ENCODE results near the gene ADAMTS17. TPM values are rescaled to one million over a fixed set of nuclear protein-coding genes. Genes with fewer than 3 reads are reported as not detected.

The ADAMTS17 gene
- polyA plus RNA-seq, 2 of the 4 experiments (the other 2 are of a cell fraction) = 0.05 TPM; not detected in 1

- DNase-seq (ENCODE audit: low read depth in 1 of 2, low spot score in 1 of 2) (no peak), ATAC-seq (no peak), FAIRE-seq (no peak)
- TF ChIP-seq FOXS1 (CRISPR knock-in tag; IDR thresholded peaks at IDR 0.05) = no peak
- TF ChIP-seq EP300 (IDR thresholded peaks at IDR 0.05) = no peak
- TF ChIP-seq HOXA7 (CRISPR knock-in tag; IDR thresholded peaks at IDR 0.05) = no peak
- no peak for TF ChIP-seq POLR2AphosphoS2 (conservative IDR thresholded peaks at IDR 0.05; ENCODE audit: low read length)
- no peak for TF ChIP-seq BCL3 (IDR thresholded peaks at IDR 0.05)
- TF ChIP-seq POLR2A (IDR thresholded peaks at IDR 0.05; ENCODE audit: low read length) = no peak
- TF ChIP-seq ZC3H11A (IDR thresholded peaks at IDR 0.05) = no peak
- TF ChIP-seq GATA3 (IDR thresholded peaks at IDR 0.05; ENCODE audit: borderline replicate concordance) = no peak
- TF ChIP-seq EHMT2 (IDR thresholded peaks at IDR 0.05; ENCODE audit: low read depth) = no peak
- TF ChIP-seq KDM5A (IDR thresholded peaks at IDR 0.05) = no peak
- no peak for TF ChIP-seq ATOH8 (CRISPR knock-in tag; IDR thresholded peaks at IDR 0.05; ENCODE audit: low read depth)
- no peak for TF ChIP-seq REST (IDR thresholded peaks at IDR 0.05)
- no peak for TF ChIP-seq TFCP2L1 (CRISPR knock-in tag; IDR thresholded peaks at IDR 0.05)
- WGBS (ENCODE audit: missing lambda C conversion rate) = 45% methylated on average over 7 of the region's 7 CpGs
- no peaks in the 10 kb centered on the region for H3K9me3 ChIP-seq
- ChIA-PET CTCF (no interaction called here), POLR2A (no interaction called here)
- H3K27ac ChIP-seq = no peak overlapping the region
- H3K4me3 ChIP-seq = no peak overlapping the region
- H3K4me2 ChIP-seq = no peak overlapping the region
- no peaks in the 10 kb centered on the region for H3K4me1 ChIP-seq
Observed at GRCh38 chr15:99963976-99964375, 377.8 kb downstream of the ADAMTS17 start.

- TF ChIP-seq HOXA7 (CRISPR knock-in tag; IDR thresholded peaks at IDR 0.05) (no peak), RFX5 (IDR thresholded peaks at IDR 0.05) (no peak), CEBPB (IDR thresholded peaks at IDR 0.05) (peak; percentile 52 to 56; a peak in 3 of 4 replicates), TP53 (CRISPR knock-in tag; IDR thresholded peaks at IDR 0.05) (no peak)
- ChIA-PET POLR2A (no interaction called here), CTCF (interaction anchor here (0.6 to 1.7 kb wide), 2 partner anchors 33 to 35 kb away, joined by 3 to 5 read pairs; no protein-coding TSS in a partner anchor)
- Histone ChIP-seq H3K4me2 (no peak overlapping the region), H3K27ac (no peak overlapping the region), H3K9me3 (0 out of 3 replicates have a peak, but pooled peaks cover 2% of the 10 kb centered on the region), H3K4me1 (no peaks in the 10 kb centered on the region), H3K4me3 (no peak overlapping the region)
- DNase-seq (ENCODE audit: low read depth in 1 of 2, low spot score in 1 of 2) = no peak
- 20% methylated on average over 8 of the region's 8 CpGs for WGBS (ENCODE audit: missing lambda C conversion rate)
- no peak for FAIRE-seq
- no peak for ATAC-seq
Observed at GRCh38 chr15:99963096-99963825, 378.5 kb downstream of the ADAMTS17 start.

GRCh38 chr15:99962006-99962561 is 379.7 kb downstream of the ADAMTS17 start:
- ATAC-seq (no peak), DNase-seq (ENCODE audit: low read depth in 1 of 2, low spot score in 1 of 2) (no peak), FAIRE-seq (no peak)
- no peak overlapping the region for H3K27ac ChIP-seq
- no peak overlapping the region for H3K4me3 ChIP-seq
- H3K4me2 ChIP-seq = no peak overlapping the region
- H3K4me1 ChIP-seq = no peaks in the 10 kb centered on the region
- POLR2A ChIA-PET = no interaction called here
- no peak for TF ChIP-seq EHMT2 (IDR thresholded peaks at IDR 0.05; ENCODE audit: low read depth)
- CTCF ChIA-PET = interaction anchor here (1.2 to 1.7 kb wide), 4 partner anchors 9 to 380 kb away, joined by 3 to 5 read pairs (median 4); no protein-coding TSS in a partner anchor
- WGBS (ENCODE audit: missing lambda C conversion rate) = 55% methylated on average over 19 of the region's 19 CpGs
- H3K9me3 ChIP-seq = 0 out of 3 replicates have a peak, but pooled peaks cover 3% of the 10 kb centered on the region

Data from A549 (cell line).